HL-60 (cell line): ENCODE measurements around the gene MGAT5.

Experiments
- DNase-seq, 2 experiments: peaks; one replicate each; pipeline ENCODE4 v3.0.0-alpha.2; 2010 to 2020; ENCODE audit warnings: low read depth in 1 of 2, low spot score in 1 of 2
- H3K27ac ChIP-seq: fragments of 250-450 bp; sonication (Bioruptor Pico); replicated peaks from 2 replicates; pipeline ENCODE4 v1.5.1; 2020; ENCODE audit warnings: mild to moderate bottlenecking, moderate library complexity
- H3K27me3 ChIP-seq: fragments of 250-450 bp; sonication (Bioruptor Pico); 2 replicates; pipeline ENCODE4 v1.5.1; 2021; ENCODE audit warnings: mild to moderate bottlenecking, moderate library complexity; ENCODE audit not compliant: insufficient read depth, poor library complexity, severe bottlenecking
- H3K4me3 ChIP-seq: replicated peaks from 2 replicates; pipeline ENCODE4 v1.5.1; 2011; ENCODE audit warnings: mild to moderate bottlenecking, control low read depth, low read length; ENCODE audit not compliant: insufficient read depth
- GABPA ChIP-seq: IDR thresholded peaks from 2 replicates; pipeline ENCODE4 v1.6.1; 2012; ENCODE audit warnings: low read depth
- POLR2AphosphoS5 ChIP-seq: IDR thresholded peaks from 2 replicates; pipeline ENCODE4 v1.6.1; 2012; ENCODE audit warnings: low read depth
- SPI1 ChIP-seq: IDR thresholded peaks from 2 replicates; pipeline ENCODE4 v1.6.1; 2012; ENCODE audit warnings: low read depth, mild to moderate bottlenecking, borderline replicate concordance
- TF ChIP-seq, protein P1 (sequence below): IDR thresholded peaks from 2 replicates; pipeline ENCODE4 v1.6.1; 2012; ENCODE audit warnings: low read depth; ENCODE audit not compliant: insufficient replicate concordance
- TF ChIP-seq, protein P2 (sequence below): IDR thresholded peaks from one replicate; pipeline ENCODE4 v1.5.1; 2011; ENCODE audit warnings: low read length, control low read depth, inconsistent platforms; ENCODE audit not compliant: insufficient read depth

The MGAT5 gene

DNA sequence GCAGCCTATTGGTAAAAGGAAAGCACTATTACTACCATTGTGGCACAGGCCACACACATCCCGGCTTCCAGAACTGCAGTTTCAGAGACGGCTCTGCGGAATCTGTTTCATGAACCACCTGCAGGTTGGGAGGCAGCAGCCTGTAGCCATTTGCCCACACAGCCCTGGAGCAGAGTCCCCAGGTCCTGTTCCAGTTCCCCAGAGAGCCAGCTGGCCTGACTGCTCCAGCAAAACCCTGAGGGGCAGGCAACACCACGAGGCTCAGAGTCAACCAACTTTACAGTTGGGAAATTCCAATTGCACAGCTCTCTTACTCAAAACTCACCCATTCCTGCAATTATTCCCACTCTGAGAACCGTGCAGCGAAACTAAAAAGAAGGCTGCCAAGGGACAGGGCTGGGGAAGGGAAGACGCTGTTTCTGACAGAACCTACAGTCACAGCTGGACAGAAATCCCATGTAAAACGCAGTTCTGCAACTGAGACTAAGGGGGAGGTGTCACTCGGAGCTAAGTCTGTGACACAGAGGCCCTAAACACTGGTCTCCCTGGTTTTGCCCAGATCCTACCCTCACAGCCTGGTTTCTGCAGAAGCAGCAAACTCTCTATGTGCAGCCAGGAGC, 245.5 kb downstream of the MGAT5 start:
- TF ChIP-seq SPI1: no peak
- TF ChIP-seq, protein P1, sequence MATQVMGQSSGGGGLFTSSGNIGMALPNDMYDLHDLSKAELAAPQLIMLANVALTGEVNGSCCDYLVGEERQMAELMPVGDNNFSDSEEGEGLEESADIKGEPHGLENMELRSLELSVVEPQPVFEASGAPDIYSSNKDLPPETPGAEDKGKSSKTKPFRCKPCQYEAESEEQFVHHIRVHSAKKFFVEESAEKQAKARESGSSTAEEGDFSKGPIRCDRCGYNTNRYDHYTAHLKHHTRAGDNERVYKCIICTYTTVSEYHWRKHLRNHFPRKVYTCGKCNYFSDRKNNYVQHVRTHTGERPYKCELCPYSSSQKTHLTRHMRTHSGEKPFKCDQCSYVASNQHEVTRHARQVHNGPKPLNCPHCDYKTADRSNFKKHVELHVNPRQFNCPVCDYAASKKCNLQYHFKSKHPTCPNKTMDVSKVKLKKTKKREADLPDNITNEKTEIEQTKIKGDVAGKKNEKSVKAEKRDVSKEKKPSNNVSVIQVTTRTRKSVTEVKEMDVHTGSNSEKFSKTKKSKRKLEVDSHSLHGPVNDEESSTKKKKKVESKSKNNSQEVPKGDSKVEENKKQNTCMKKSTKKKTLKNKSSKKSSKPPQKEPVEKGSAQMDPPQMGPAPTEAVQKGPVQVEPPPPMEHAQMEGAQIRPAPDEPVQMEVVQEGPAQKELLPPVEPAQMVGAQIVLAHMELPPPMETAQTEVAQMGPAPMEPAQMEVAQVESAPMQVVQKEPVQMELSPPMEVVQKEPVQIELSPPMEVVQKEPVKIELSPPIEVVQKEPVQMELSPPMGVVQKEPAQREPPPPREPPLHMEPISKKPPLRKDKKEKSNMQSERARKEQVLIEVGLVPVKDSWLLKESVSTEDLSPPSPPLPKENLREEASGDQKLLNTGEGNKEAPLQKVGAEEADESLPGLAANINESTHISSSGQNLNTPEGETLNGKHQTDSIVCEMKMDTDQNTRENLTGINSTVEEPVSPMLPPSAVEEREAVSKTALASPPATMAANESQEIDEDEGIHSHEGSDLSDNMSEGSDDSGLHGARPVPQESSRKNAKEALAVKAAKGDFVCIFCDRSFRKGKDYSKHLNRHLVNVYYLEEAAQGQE: no peak
- no peak for TF ChIP-seq POLR2AphosphoS5
- TF ChIP-seq, protein P2, sequence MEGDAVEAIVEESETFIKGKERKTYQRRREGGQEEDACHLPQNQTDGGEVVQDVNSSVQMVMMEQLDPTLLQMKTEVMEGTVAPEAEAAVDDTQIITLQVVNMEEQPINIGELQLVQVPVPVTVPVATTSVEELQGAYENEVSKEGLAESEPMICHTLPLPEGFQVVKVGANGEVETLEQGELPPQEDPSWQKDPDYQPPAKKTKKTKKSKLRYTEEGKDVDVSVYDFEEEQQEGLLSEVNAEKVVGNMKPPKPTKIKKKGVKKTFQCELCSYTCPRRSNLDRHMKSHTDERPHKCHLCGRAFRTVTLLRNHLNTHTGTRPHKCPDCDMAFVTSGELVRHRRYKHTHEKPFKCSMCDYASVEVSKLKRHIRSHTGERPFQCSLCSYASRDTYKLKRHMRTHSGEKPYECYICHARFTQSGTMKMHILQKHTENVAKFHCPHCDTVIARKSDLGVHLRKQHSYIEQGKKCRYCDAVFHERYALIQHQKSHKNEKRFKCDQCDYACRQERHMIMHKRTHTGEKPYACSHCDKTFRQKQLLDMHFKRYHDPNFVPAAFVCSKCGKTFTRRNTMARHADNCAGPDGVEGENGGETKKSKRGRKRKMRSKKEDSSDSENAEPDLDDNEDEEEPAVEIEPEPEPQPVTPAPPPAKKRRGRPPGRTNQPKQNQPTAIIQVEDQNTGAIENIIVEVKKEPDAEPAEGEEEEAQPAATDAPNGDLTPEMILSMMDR: no peak
- TF ChIP-seq GABPA: no peak
- DNase-seq: no peak
- Histone ChIP-seq H3K27me3 (no peaks in the 10 kb centered on the region), H3K4me3 (no peak overlapping the region), H3K27ac (no peak overlapping the region)

DNA sequence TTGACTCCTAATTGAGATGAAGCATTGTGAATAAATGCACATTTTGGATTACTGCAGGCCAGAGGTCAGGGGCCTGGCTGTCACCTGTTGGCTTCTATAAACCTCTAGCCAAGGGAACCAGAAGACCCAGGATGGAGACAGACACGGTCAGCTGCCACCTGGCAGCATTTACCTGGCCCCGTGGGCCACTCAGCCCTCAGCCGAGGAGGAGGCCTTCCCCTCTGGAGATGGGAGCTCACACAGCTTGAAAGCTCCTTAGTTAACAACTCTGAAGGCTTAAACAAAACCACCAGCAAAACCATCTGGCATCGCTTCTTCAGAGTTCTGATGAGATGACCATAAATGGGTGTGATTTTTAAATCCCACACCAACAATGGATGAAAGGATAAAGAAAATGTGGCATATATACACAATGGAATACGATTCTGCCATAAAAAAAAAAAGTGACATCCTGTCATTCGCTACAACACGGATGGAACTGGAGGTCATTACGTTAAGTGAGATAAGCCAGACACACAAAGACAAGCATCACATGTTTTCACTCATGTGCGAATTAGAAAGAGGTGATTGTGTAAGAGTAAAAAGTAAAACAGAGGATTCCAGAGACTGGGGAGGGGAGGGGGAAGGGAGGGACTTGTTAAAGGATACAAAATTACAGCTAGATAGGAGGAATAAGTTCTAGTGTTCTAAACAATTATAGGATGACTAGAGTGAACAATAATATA, 246.5 kb downstream of the MGAT5 start:
- H3K4me3 ChIP-seq: no peak overlapping the region
- TF ChIP-seq, protein P1: no peak
- TF ChIP-seq GABPA (no peak), SPI1 (no peak), POLR2AphosphoS5 (no peak)
- TF ChIP-seq, protein P2: no peak
- no peak for DNase-seq
- no peaks in the 10 kb centered on the region for H3K27me3 ChIP-seq
- H3K27ac ChIP-seq: no peak overlapping the region

DNA sequence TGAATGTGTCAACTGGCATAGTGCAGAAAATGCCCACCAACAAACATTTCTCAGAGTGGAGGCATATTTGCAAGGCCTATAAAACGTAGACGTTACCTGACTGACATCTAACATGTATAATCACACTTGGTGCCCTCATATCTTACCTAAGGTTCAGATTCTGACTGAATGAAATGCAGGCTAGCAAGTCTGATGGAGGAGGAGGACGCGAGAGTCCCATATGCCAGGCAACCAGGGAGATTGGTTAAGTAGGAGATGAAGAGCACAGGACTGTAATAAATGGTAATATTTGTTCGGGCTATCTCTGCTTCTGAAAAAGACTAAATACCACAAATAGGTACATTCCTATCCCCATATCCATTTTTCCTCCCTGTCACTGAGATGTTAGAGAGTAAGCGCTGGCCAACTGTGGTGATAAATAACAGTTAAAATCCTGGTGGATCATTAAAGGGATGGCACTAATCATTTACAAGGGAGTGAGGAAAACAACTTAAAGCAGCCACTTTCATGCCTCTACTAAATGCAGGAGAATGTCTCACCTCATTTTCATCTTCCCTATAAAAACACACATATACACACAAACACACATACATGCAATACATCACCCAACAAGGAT, 247.7 kb downstream of the MGAT5 start:
- no peaks in the 10 kb centered on the region for H3K27me3 ChIP-seq
- DNase-seq: no peak
- TF ChIP-seq, protein P1: no peak
- TF ChIP-seq, protein P2: no peak
- TF ChIP-seq GABPA (no peak), POLR2AphosphoS5 (no peak), SPI1 (no peak)
- H3K4me3 ChIP-seq: no peak overlapping the region
- H3K27ac ChIP-seq: no peak overlapping the region
